Putamen (tissue), 1 donor: ENCODE results near the gene KCND3.

Experiments used
- DNase-seq: peaks from one replicate; pipeline ENCODE4 v3.0.0-alpha.2; 2016; ENCODE audit warnings: low spot score

The KCND3 gene

GRCh38 chr1:111959436-111959835, 30.0 kb downstream of the KCND3 start:
- DNase-seq: no peak

GRCh38 chr1:111958851-111959250, 30.6 kb downstream of the KCND3 start:
- no peak for DNase-seq

GRCh38 chr1:111958075-111958474, 31.4 kb downstream of the KCND3 start:
- no peak for DNase-seq

- peak; percentile 39 for DNase-seq
Observed at GRCh38 chr1:111956155-111956771, 33.2 kb downstream of the KCND3 start.

GRCh38 chr1:111955755-111956154, 33.7 kb downstream of the KCND3 start:
- no peak for DNase-seq

- no peak for DNase-seq
Observed at GRCh38 chr1:111953797-111954196, 35.7 kb downstream of the KCND3 start.

- DNase-seq: no peak
Observed at GRCh38 chr1:111952125-111952657, 37.3 kb downstream of the KCND3 start.

GRCh38 chr1:111948209-111949171, 41.0 kb downstream of the KCND3 start:
- DNase-seq: peak; percentile 63

- DNase-seq: no peak
Observed at GRCh38 chr1:111943846-111944749, 45.4 kb downstream of the KCND3 start.

- DNase-seq: no peak
Observed at GRCh38 chr1:111943066-111943465, 46.4 kb downstream of the KCND3 start.

- no peak for DNase-seq
Observed at GRCh38 chr1:111938536-111938935, 50.9 kb downstream of the KCND3 start.

GRCh38 chr1:111938123-111938522, 51.3 kb downstream of the KCND3 start:
- DNase-seq: no peak

- DNase-seq: no peak
Observed at GRCh38 chr1:111937147-111937725, 52.2 kb downstream of the KCND3 start.

GRCh38 chr1:111934106-111934852, 55.2 kb downstream of the KCND3 start:
- DNase-seq: no peak

GRCh38 chr1:111930356-111930755, 59.1 kb downstream of the KCND3 start:
- DNase-seq: no peak

GRCh38 chr1:111928531-111928930, 60.9 kb downstream of the KCND3 start:
- DNase-seq: no peak

- no peak for DNase-seq
Observed at GRCh38 chr1:111927652-111928051, 61.8 kb downstream of the KCND3 start.

- DNase-seq: no peak
Observed at GRCh38 chr1:111924786-111925185, 64.7 kb downstream of the KCND3 start.

GRCh38 chr1:111923766-111924165, 65.7 kb downstream of the KCND3 start:
- DNase-seq: no peak

GRCh38 chr1:111921948-111922347, 67.5 kb downstream of the KCND3 start:
- no peak for DNase-seq
